ENCODE data around the gene MCF2. TPM values are rescaled to one million over a fixed set of nuclear protein-coding genes. Genes with fewer than 3 reads are reported as not detected.

MCF2 gene
- total and polyA plus RNA-seq, 10 of the 15 experiments (the other 5 are each of a cell fraction or from before 2014, with no cell fraction given) = 0.07 to 3.3 (median 0.42) TPM

- TF ChIP-seq ZBTB11 (CRISPR knock-in tag; IDR thresholded peaks at IDR 0.05) = no peak
- no peak for TF ChIP-seq SIN3A (IDR thresholded peaks at IDR 0.05; ENCODE audit: low read depth, low read length)
- TF ChIP-seq ZBED1 (IDR thresholded peaks at IDR 0.05; ENCODE audit: borderline replicate concordance) = no peak
- TF ChIP-seq EED (IDR thresholded peaks at IDR 0.05; ENCODE audit: low read depth) = no peak
- TF ChIP-seq TCF12 (IDR thresholded peaks at IDR 0.05; ENCODE audit: low read depth, low read length) = no peak
- TF ChIP-seq RAD51 (IDR thresholded peaks at IDR 0.05) = no peak
Observed at GRCh38 chrX:139720136-139720535, 12.2 kb upstream of the MCF2 start (continued).

- TF ChIP-seq SMC3 (IDR thresholded peaks at IDR 0.05; ENCODE audit: borderline replicate concordance, low read length) (no peak), EZH2 (IDR thresholded peaks at IDR 0.05; ENCODE audit: borderline replicate concordance, control insufficient read depth, low read depth, low read length) (no peak), EP300 (IDR thresholded peaks at IDR 0.05; ENCODE audit: borderline replicate concordance in 1 of 2, control insufficient read depth in 1 of 2, low read depth in 2 of 2, low read length in 2 of 2) (no peak), SIN3A (IDR thresholded peaks at IDR 0.05; ENCODE audit: low read depth, low read length) (no peak), KLF5 (IDR thresholded peaks at IDR 0.05; ENCODE audit: partially characterized antibody) (no peak), MTA2 (IDR thresholded peaks at IDR 0.05; ENCODE audit: low read depth) (no peak), POLR2A (IDR thresholded peaks at IDR 0.05; ENCODE audit: low read depth, low read length) (no peak), USF2 (IDR thresholded peaks at IDR 0.05; ENCODE audit: borderline replicate concordance, low read depth, low read length) (no peak), TCF12 (IDR thresholded peaks at IDR 0.05; ENCODE audit: low read depth, low read length) (no peak), BRCA1 (IDR thresholded peaks at IDR 0.05; ENCODE audit: low read depth, low read length) (no peak), ZNF592 (IDR thresholded peaks at IDR 0.05) (no peak)
- 75% methylated on average over 3 of the region's 3 CpGs for WGBS (ENCODE audit: insufficient coverage, insufficient replicate concordance, low lambda C conversion rate, missing lambda C conversion rate)
- in situ Hi-C loops (cut with MboI) (no loop called here), intact Hi-C loops (cut with micrococcal nuclease; ENCODE audit: unreplicated experiment) (no loop called here)
- H3K27ac ChIP-seq (ENCODE audit: control insufficient read depth, insufficient read depth) = no peak overlapping the region
- ATAC-seq = no peak
- no peak overlapping the region for H3K4me2 ChIP-seq (ENCODE audit: control insufficient read depth, insufficient read depth)
- H3K4me1 ChIP-seq (ENCODE audit: control insufficient read depth, insufficient read depth, low read length) = no peaks in the 10 kb centered on the region
- SMC1A ChIA-PET (ENCODE audit: uncharacterized antibody, unreplicated experiment) = no interaction called here
- POLR2A ChIA-PET = no interaction called here
- no peaks in the 10 kb centered on the region for H3K79me2 ChIP-seq (ENCODE audit: control insufficient read depth, insufficient read depth, low read length)
- no TSS peak for BruUV-seq (replicated peaks)
- DNase-seq (ENCODE audit: low read depth, low spot score) = no peak
- H4K20me1 ChIP-seq (ENCODE audit: control insufficient read depth, insufficient read depth) = no peaks in the 10 kb centered on the region
- no peaks in the 10 kb centered on the region for H3K27me3 ChIP-seq (replicated peaks in 1 of 2; ENCODE audit: control insufficient read depth in 2 of 2, insufficient read depth in 2 of 2, low read length in 1 of 2)
- H3K9me3 ChIP-seq (replicated peaks; ENCODE audit: control insufficient read depth, insufficient read depth, low read length) = no peaks in the 10 kb centered on the region
- no peaks in the 10 kb centered on the region for H3K36me3 ChIP-seq (ENCODE audit: control insufficient read depth in 2 of 2, insufficient read depth in 2 of 2, low read length in 1 of 2)
- RAD21 ChIA-PET (ENCODE audit: unreplicated experiment) = no interaction called here
- H2AFZ ChIP-seq (ENCODE audit: control insufficient read depth, low read depth, low read length) = no peak overlapping the region
- no peak for FAIRE-seq
- no peak overlapping the region for H3K9ac ChIP-seq (ENCODE audit: control insufficient read depth, insufficient read depth, low read length)
- no peak overlapping the region for H3K4me3 ChIP-seq
- CTCF ChIA-PET = no interaction called here
Observed at GRCh38 chrX:139702658-139703057, 5.3 kb downstream of the MCF2 start.
